Thymus (tissue), 11 donors: ENCODE data around the gene ACOX2. TPM values are rescaled to one million over a fixed set of nuclear protein-coding genes. Genes with fewer than 3 reads are reported as not detected.
"Not testable (repeated sequence)": the region's sequence is repeated elsewhere in the genome, so short reads cannot be mapped to it uniquely, and the experiment has no call there.

Source experiments
- DNase-seq, 9 donors: peaks; one replicate each; pipeline ENCODE4 v3.0.0-alpha.2; 2013; ENCODE audit warnings: low spot score in 9 of 9, low read depth in 6 of 9, missing footprints in 1 of 9
- H3K27ac ChIP-seq, 2 donors: one replicate each; pipeline ENCODE4 v1.5.1; 2013; ENCODE audit warnings: control low read depth in 1 of 2, low read depth in 1 of 2, low read length in 1 of 2, mild to moderate bottlenecking in 1 of 2, moderate library complexity in 1 of 2
- H3K27me3 ChIP-seq, 2 donors: one replicate each; pipeline ENCODE4 v1.5.1; 2013; ENCODE audit warnings: low read length in 1 of 2; ENCODE audit not compliant: control insufficient read depth in 2 of 2, insufficient read depth in 1 of 2
- H3K36me3 ChIP-seq, 2 donors: one replicate each; pipeline ENCODE4 v1.5.1; 2013; ENCODE audit warnings: low read length in 1 of 2, mild to moderate bottlenecking in 1 of 2, moderate library complexity in 1 of 2; ENCODE audit not compliant: control insufficient read depth in 2 of 2, insufficient read depth in 2 of 2
- H3K4me1 ChIP-seq, 2 donors: one replicate each; pipeline ENCODE4 v1.5.1; 2013; ENCODE audit warnings: low read length in 2 of 2; ENCODE audit not compliant: control insufficient read depth in 2 of 2, insufficient read depth in 2 of 2
- H3K4me3 ChIP-seq, 2 donors: one replicate each; pipeline ENCODE4 v1.5.1; 2013; ENCODE audit warnings: low read length in 2 of 2, control low read depth in 1 of 2, mild to moderate bottlenecking in 1 of 2
- H3K9me3 ChIP-seq, 2 donors: one replicate each; pipeline ENCODE4 v1.5.1; 2013; ENCODE audit warnings: low read length in 1 of 2, mild to moderate bottlenecking in 1 of 2; ENCODE audit not compliant: control insufficient read depth in 2 of 2, insufficient read depth in 1 of 2
- WGBS: extraction: QIAGEN DNeasy Blood & Tissue Kit; methylation state at CpG from one replicate; pipeline ENCODE4 v1.1.7; 2013; 5-methylcytosine and 5-hydroxymethylcytosine counted together
- polyA plus RNA-seq: library from polyadenylated mRNA; stranded (reverse); fragments of 200-250 nt; gene quantifications from one replicate; pipeline ENCODE4 v1.2.3, GENCODE V29; 2013
- total RNA-seq: library from RNA; stranded (reverse); fragments of 120-200 nt; gene quantifications from one replicate; pipeline ENCODE4 v1.2.4, GENCODE V29; 2013
- donor health status: healthy.

The ACOX2 gene
- total and polyA plus RNA-seq, 2 donors: 4.7 to 12.2 TPM

DNA sequence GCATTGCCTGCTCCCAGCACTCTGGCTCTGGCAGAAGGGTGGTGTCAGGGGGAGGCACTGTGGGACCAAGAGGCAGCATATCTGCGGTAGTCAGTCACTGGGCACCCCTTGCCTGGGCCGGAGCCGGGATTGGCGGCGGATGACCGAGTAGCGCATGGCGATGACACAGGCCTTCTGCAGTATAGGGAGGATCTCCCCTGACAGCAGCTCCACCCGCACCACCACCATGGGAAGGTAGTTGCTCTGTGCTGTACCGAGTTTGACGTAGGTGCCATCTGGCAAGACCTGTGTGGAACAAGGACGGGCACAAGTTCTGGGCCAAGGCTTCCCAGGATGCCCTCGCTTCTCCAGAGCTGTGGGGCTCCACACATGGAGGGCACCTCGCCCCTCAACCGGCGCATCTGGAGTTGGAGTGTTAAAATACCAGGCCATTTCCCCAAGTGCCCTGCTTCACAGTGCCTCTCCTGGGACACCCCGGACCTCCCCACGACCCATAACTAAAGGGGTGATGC is 6.6 kb downstream of the ACOX2 start:
- H3K4me3 ChIP-seq: no peak overlapping the region
- no peaks in the 10 kb centered on the region for H3K36me3 ChIP-seq
- H3K27me3 ChIP-seq: no peaks in the 10 kb centered on the region
- no peaks in the 10 kb centered on the region for H3K9me3 ChIP-seq
- no peak overlapping the region for H3K27ac ChIP-seq
- no peak for DNase-seq
- H3K4me1 ChIP-seq: peaks cover 0 to 5% of the 10 kb centered on the region in 2 donors
- 93% methylated on average over 18 of the region's 18 CpGs for WGBS

DNA sequence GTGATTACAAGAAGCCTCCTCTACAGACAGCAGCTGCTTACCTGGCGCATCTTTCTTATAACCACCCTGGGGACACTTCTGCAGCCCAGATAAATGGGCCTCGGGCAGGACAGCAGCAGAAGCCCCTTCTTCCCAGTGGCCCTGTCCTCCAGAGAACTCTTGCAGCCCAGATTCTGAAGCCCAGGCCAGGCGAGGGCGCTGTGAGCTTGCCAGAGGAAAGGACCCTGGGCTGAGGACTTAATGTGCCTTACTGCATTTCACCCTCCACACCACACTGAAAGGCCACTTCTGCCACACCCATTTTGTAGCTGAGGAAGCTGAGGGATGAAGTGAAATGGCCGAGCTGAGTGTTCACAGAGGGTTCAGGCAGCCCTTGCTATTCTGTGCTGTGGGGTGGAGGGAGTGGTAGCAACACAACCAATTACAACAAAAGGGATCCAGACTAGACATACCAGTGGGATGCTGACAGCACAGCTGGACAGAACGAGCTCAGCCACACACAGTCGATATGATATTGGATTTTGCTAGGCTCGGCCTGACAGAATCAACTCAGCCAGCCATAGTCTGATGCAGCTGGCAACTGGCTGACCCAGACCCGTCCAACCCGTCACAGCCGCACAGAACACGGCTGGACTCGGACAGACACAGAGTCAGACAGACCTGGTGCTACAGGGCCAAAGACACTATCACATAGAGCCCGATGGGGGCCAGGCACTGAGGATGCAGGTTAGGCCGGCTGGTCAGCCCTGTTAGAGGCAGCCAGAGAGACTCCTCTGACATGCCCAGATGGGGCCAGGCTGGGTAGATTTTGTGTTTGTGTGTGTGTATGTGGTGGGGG is 7.3 kb downstream of the ACOX2 start:
- Histone ChIP-seq H3K4me3 (no peak overlapping the region), H3K4me1 (peaks cover 0 to 5% of the 10 kb centered on the region in 2 donors), H3K36me3 (no peaks in the 10 kb centered on the region), H3K27ac (no peak overlapping the region), H3K27me3 (no peaks in the 10 kb centered on the region), H3K9me3 (no peaks in the 10 kb centered on the region)
- WGBS: 94% methylated on average over 15 of the region's 15 CpGs
- no peak for DNase-seq

DNA sequence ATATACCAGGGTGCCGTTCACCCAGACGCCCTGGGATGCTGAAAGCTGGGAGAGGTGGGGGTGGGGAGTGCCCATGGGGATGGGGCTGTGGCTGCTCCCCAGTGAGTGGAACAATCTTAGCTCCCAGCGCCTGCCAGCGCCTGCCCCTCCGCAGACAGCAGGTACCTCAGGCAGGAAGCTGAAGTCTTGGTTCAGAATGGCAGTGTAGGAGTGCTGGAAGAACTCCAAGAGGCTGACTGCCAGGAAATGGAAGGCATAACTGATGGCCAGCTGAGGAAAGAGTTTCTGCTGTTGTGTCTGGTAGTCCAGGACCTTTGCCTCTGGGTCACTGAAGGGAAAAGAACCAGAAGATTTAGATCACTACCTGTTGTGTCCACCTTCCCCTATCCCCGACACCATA is 8.4 kb downstream of the ACOX2 start:
- Histone ChIP-seq H3K27me3 (no peaks in the 10 kb centered on the region), H3K4me3 (no peak overlapping the region), H3K4me1 (peaks cover 0 to 5% of the 10 kb centered on the region in 2 donors), H3K9me3 (no peaks in the 10 kb centered on the region), H3K36me3 (no peaks in the 10 kb centered on the region), H3K27ac (no peak overlapping the region)
- DNase-seq: no peak
- WGBS: 49% methylated on average over 6 of the region's 6 CpGs

DNA sequence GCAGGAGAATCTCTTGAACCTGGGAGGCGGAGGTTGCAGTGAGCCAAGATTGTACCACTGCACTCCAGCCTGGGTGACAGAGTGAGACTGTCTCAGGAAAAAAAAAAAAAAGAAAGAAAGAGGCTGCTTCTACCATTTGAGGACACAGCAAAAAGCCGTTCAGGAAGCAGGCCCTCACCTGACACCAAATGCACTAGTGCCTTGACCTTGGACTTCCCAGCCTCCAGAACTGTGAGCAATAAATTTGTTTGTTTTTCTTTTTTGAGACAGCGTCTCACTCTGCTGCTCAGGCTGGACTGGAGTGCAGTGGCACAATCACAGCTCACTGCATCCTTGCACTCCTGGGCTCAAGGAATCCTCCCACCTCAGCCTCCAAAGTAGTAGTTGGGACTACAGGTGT is 9.6 kb downstream of the ACOX2 start:
- H3K4me1 ChIP-seq, DNase-seq, H3K27ac ChIP-seq, H3K36me3 ChIP-seq, H3K9me3 ChIP-seq, H3K4me3 ChIP-seq, H3K27me3 ChIP-seq: not testable (repeated sequence)
- WGBS: 93% methylated on average over 3 of the region's 3 CpGs

DNA sequence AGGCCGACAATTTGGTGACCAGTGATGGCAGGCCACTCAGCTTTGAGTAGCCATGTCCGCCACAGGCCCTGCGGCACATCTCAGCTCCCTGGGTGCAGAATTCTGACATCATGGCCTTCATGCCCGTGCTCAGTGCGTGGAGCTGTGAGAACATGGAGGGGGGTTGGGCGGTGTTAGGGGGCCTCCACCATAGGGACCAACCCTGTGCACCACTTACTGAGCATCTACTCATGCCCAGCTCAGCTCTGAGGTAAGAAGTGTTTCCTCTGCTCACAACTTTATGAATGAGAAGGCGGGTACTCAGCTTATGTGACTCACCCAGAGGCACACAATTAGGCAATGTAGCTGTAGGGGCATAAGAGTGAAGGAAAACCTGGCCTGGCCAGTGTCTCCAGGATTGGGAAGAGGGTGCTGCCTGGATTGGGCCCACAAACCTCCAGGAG is 10.5 kb downstream of the ACOX2 start:
- no peaks in the 10 kb centered on the region for H3K36me3 ChIP-seq
- 96% methylated on average over 7 of the region's 7 CpGs for WGBS
- H3K9me3 ChIP-seq: no peaks in the 10 kb centered on the region
- no peak for DNase-seq
- no peaks in the 10 kb centered on the region for H3K4me1 ChIP-seq
- no peak overlapping the region for H3K27ac ChIP-seq
- H3K4me3 ChIP-seq: no peak overlapping the region
- no peaks in the 10 kb centered on the region for H3K27me3 ChIP-seq

DNA sequence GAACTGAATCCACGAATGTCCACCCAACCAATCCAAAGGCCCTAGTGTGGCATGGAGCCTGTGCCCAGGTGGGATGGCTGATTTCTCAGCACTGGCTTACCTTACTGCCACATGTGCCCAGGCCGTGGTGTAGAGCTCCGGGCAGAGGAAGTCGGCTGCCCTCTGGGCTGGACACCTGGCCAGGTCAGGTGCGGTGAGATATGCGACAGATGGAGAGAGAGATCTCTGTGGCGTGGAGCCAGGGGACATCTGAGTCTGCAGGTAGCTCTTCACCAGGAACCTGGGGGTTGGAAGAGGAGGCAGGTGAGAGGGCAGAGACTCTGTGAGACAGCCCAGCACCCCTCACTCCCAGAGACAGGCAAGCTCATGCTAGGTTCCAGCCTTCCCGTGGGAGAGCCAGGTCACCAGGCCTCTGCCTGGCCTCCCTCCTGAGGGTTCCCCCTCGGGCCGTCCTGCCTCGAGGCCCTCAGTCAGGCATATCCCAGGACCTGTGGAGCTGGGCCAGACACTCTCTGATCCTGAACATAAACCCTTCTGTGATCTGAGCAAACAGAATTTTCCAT is 12.6 kb downstream of the ACOX2 start:
- no peaks in the 10 kb centered on the region for H3K36me3 ChIP-seq
- H3K27ac ChIP-seq: no peak overlapping the region
- 97% methylated on average over 11 of the region's 11 CpGs for WGBS
- DNase-seq: no peak
- H3K9me3 ChIP-seq: no peaks in the 10 kb centered on the region
- no peaks in the 10 kb centered on the region for H3K4me1 ChIP-seq
- no peak overlapping the region for H3K4me3 ChIP-seq
- no peaks in the 10 kb centered on the region for H3K27me3 ChIP-seq

DNA sequence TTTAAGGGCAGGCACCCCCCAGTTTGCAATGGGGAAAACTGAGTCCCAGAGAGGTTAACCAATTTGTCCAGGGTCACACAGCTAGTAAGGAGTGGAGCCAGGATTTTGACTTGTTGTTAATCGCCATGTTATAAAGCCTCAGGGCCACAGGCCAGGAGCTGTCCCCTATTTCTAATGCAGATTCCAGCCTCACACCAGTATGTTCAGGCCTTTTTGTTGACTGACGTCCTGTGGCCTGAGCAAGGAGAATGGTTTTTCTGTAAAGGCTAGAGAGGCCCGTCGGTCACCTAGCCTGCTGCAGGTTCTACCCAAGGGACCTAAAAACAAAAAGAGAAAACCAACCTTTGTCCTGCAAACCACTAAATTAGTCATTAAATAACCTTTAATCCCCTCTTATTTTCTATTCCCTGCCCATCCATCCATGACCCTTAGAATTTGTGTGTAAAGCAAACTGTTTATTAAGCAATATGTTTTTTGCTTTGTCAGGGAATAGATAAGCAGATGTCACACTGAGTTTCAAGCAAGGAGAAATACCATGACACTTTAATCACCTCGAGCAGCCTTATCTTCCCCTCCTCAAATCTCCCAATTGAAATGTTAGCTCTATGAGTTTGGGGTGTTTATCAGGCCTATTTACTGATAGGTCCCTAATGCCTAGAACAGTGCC is 14.1 kb downstream of the ACOX2 start:
- Histone ChIP-seq H3K27ac (no peak overlapping the region), H3K9me3 (no peaks in the 10 kb centered on the region), H3K4me3 (no peak overlapping the region), H3K27me3 (no peaks in the 10 kb centered on the region), H3K36me3 (no peaks in the 10 kb centered on the region), H3K4me1 (no peaks in the 10 kb centered on the region)
- WGBS: 96% methylated on average over 5 of the region's 5 CpGs
- DNase-seq: no peak

DNA sequence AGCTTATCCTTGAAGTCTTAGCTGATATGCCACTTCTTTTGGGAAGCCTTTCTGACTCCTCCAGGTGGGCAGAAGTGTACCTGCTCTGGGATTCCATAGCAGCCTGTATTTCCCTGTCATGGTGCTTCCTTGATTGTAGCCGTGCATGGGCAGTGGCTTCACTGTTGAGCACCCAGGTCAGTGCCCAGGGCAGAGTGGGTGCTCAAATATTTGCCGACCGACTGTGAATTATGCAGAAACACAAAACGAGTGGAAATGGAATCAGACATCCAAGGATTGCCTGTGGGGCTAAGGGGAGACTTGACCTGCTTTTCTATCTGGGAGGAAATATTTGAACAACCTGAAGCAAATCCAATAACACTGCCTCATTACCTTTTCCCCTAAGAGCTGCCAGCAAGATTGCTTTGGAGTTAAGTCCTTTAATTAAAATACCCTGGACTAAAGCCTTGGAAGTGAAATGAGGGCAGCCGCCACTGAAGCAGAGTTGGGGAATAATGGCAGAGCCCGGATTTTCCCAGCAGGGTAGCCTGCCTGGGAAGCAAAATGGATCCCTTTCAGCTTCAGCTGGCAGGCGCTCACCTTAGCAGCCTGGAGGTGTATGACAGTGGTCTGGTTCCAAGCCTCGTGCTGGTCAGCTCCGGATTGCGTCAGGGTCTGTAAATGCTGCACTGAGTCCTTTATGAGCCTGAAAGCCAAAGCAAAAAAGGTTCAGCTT is 14.9 kb downstream of the ACOX2 start:
- Histone ChIP-seq H3K4me3 (no peak overlapping the region), H3K27me3 (no peaks in the 10 kb centered on the region), H3K36me3 (no peaks in the 10 kb centered on the region), H3K4me1 (no peaks in the 10 kb centered on the region), H3K27ac (no peak overlapping the region), H3K9me3 (no peaks in the 10 kb centered on the region)
- no peak for DNase-seq
- WGBS: 96% methylated on average over 10 of the region's 10 CpGs

DNA sequence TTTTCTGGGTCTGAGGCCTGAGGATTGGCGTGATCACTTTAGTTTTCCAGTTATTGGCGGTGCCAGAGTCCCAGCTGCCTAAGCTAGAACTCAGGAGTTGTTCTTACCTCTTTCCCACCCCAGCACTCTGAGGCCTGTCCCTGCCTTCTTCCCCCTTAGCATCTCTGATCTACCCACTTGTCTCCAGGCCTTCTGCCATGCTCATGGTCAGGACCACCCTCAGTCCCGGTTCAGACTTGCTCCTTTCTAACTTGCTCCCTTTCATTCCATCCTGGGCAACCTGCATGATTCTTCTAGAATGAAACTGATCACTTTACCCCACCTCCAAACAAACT is 15.7 kb downstream of the ACOX2 start:
- Histone ChIP-seq H3K4me1 (no peaks in the 10 kb centered on the region), H3K27ac (no peak overlapping the region), H3K9me3 (no peaks in the 10 kb centered on the region), H3K27me3 (no peaks in the 10 kb centered on the region), H3K36me3 (no peaks in the 10 kb centered on the region), H3K4me3 (no peak overlapping the region)
- no peak for DNase-seq
- WGBS: 95% methylated on average over 3 of the region's 3 CpGs
